ENCODE measurements around the gene CPLX1.

CPLX1 gene

GRCh38 chr4:854356-854755, 28.4 kb upstream of the CPLX1 start:
- no peak for DNase-seq

DNA sequence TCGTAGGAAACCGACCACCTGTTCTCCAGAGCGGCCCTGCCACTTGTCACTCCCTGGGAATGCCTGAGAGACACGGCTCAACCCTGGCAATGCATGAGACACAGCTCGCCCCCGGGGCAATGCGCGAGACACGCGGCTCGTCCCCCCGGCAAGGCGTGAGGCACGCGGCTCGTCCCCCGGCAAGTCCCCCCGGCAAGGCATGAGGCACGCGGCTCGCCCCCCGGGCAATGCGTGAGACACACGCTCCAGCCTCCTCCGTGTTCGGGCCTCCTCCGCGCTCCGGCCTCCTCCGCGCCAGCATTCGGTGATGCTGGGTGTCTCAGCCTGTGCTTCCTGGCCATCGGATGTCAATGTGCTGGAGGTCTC, 27.5 kb upstream of the CPLX1 start:
- DNase-seq: no peak

DNA sequence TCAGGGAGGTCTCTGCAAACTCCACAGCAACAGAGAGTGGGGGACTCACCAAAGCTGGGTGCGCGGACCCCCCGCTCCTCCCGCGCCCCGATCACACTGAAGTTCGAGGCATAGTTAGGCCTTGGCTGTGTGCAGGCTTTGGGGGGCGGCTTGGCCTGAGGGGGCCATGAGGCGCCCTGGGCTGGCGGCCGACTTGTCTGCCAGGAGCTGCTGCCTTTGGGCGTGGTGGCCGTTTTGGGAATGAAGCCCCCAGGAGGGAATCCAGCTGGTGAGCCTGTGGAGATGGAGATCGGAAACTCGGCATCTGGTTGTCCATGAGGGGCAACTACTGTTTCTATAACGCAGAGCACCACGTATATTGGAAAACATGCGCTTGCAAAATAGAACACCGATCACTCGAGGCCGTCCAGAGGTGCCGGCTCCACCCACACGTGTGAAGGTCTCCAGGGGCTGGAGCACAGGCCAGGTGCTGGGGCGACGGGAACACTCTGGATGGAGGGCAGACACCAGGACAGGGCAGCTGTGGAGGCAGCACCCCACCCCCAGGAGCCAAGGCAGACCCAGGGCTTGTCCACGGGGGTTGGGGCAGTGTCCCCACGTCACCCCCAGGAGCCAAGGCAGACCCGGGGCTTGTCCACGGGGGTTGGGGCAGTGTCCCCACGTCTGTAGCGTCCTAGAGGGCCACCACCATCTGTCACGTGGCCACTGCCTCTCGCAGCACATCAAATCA, 25.9 kb upstream of the CPLX1 start:
- no peak for DNase-seq

DNA sequence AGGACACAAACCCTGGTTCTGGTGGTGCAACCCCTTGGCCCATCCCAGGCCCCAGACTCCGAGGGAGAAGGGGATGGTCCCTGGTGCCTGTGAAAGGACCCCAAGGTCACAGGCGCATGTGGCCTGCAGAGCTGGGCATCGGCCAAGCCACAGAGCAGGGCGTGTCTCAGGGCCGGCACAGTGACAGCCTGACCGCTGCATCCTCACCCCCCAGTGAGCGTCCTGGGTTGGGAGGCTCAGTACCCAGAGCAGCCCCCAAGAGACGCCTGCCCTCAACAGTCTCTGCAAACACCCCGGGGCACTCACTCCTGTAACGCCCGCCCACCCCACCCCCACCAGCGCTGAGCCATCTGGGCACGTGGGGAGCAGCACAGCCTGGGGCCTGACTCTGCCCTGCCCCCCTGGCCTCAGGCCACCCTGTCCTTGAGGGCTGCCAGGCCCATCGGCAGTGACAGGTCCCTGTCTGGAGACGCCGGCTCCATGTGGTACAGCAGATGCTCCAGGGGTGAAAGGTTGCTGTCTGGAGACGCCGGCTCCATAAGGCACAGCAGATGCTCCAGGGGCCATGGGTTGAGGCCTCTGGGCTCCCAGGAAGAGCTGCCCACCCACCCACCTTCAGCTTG, 24.5 kb upstream of the CPLX1 start:
- DNase-seq: no peak

DNA sequence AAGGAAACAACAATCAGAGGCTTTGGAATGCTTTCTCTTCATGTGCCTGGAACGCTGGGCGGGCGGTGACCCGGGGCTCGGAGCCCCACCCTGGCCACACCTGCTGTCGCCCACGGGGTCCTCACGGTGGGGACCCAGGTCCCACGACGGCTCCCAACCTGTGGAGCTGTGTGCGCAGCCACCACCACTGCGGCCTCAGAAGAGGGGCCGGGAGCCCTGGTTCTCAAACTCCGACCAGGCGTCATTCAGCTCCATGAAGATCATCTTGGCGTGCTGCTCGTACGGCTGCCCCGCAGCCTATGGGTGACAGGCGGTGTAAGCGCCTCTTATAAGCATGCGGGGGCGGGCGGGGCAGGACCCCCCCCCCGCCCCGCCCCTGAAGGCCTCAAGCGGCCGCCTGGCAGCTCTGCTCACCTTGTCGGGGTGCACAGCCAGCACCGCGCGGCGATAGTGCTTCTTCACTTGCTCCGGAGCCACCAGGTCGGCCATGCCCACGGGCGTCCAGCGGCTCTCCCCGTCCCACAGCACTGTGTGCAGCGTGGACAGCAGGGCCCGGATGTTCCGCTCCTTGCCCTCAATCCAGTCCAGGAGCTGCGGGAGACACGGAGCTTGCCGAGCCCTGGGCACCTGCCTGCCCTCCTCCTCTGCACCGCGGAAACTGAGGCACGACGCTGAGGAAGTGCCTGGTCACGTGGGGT, 23.7 kb upstream of the CPLX1 start:
- no peak for DNase-seq

DNA sequence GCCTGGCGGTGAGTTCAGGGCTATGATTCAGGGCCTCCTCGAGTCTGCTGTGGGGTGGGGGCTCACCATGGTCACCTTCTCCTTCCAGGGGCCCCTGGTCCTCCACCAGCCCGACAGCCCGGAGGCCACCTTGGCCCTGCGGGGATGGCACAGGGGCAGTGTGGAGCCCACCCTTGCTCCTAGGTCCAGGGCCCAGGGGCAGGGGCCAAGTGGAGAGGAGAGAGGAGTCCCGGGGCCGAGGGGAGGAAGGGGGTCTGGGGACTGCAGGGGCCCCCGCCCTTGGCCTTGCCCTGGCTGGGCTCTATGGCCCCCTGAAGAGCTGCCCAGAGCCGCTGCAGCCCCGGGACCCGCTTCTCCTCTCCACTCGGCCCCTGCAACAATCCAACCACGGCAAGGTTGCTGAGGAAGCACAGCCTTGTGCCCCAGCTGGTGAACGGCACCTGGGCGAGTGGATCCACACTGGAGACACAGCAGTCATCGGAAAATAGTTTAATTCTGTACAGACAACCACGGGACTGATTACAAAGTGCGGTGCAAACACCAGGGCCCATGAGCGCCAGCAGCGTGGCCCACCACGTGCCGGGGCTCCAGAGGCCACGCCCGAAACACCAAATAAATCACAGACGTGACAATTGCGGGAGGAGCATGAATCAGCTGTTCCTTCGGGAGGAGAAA, 23.0 kb upstream of the CPLX1 start:
- DNase-seq: no peak

GRCh38 chr4:848307-848691, 22.4 kb upstream of the CPLX1 start:
- no peak for DNase-seq

GRCh38 chr4:845836-846251, 19.9 kb upstream of the CPLX1 start:
- DNase-seq: no peak

- no peak for DNase-seq
Observed at GRCh38 chr4:845233-845835, 19.4 kb upstream of the CPLX1 start.

DNA sequence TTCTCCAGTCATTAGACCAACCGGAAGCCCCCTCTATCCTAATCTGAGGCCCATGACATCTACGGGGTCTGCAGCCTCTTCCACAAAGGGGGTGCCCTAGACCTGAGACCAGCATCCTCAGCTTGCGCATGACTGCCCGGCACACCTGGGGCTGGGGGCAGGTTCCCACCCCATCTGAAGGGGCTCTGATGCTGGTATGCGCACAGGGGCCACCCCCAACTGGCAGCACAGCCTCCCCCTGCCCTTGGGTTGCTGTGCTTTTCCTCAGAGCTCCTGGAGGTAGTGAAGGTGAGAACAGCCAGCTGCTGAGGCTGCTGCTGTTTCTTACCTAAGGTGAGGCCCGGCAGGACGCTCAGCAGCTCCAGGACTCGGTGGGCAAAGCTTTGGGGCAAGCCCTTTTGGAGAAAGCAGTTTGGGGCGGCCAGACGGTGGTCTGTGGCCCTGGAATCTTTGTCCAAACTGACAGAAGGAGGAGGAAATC, 18.9 kb upstream of the CPLX1 start:
- DNase-seq: no peak

- DNase-seq: no peak
Observed at GRCh38 chr4:839675-840443, 13.9 kb upstream of the CPLX1 start.

- DNase-seq: no peak
Observed at GRCh38 chr4:837772-838171, 11.8 kb upstream of the CPLX1 start.

DNA sequence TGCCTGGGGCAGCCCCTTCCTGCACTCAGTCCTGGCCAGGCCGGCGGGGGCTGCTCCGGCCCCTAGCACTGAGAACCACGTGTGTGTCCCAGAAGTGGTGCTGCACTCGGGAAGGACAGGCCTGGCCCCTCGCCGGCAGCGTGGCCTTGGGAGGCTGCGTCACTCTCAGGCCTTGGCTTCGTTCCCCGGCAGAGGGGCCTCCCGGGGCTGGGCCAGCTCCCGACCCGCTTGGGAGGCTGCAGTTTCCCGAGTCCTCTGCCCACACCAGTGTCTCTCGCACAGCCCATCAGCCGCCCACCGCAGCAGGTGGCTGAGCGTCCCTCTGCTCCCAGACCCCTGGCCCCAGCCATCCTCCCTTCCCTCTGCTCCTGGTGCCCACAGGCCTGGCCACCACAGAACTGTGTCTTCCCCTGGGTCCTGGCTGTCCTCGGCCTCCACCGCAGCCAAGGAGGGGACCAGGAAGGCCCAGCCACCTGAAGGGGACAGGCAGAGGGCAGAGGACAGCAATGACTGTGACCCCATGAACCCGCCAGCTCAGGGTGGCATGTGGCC, 10.9 kb upstream of the CPLX1 start:
- DNase-seq: no peak

DNA sequence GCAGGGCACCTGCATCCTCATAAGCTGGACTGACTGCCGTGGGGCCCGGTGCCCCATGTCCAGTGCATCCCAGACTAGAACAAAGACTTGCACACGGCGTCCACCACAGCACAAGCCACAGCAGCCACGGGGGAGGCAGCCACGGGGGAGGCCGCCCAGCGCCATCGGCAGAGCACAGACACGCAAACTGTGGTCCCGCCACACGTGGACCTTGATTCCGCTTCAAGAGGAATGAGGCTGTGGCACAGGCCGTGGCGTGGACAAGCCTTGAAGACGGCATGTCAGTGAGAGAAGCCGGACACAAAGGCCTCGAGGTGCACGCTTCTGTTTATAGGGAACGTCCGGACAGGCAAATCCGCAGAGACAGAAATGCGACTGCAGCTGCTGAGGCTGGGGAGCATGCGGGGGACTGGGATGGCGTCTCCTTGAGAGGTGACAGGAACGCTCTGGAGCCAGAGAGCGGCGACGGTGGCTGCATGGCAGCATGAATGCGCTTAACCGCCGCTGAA, 10.1 kb upstream of the CPLX1 start:
- no peak for DNase-seq

DNA sequence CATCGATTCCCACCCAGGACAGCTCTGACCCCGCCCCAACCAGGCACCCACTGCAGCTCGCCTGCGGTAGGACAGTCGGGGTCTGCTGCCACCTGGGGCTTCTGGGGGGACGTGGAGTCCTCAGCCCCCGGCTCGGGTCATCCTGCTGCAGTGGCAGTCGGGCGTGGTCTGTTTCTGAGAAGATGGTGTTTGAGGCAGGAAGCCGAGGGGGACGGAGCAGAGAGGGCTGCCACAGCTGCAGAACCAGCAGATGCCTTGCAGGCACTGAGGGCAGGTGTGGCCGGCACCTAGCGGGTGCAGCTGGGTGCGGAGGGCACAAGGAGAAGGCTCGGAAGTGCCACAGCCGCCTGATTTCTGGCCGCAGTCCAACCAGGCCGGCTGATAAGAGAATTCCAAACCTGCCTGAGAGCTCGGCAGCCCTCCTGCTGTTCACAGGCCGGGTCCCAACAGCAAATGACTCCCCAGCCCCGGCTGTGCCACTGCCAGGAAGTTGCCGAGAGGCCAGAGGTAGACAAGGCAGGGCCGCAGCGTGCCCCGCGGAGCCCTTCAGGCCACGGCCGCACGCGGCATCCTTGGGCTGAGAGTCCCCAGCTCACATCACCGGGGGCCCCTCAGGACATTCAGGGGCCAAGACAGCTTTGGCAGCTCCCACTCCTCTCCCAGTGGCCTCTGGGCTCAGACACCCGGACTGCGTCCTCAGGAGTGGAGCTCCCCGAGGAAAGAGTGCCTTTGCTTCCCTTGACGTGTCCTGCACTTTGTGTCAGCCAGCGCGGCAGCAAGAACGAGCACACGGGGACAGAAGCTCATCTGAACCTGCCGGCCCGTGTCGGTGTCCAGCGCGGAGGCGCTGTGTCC, 9.4 kb upstream of the CPLX1 start:
- DNase-seq: no peak

DNA sequence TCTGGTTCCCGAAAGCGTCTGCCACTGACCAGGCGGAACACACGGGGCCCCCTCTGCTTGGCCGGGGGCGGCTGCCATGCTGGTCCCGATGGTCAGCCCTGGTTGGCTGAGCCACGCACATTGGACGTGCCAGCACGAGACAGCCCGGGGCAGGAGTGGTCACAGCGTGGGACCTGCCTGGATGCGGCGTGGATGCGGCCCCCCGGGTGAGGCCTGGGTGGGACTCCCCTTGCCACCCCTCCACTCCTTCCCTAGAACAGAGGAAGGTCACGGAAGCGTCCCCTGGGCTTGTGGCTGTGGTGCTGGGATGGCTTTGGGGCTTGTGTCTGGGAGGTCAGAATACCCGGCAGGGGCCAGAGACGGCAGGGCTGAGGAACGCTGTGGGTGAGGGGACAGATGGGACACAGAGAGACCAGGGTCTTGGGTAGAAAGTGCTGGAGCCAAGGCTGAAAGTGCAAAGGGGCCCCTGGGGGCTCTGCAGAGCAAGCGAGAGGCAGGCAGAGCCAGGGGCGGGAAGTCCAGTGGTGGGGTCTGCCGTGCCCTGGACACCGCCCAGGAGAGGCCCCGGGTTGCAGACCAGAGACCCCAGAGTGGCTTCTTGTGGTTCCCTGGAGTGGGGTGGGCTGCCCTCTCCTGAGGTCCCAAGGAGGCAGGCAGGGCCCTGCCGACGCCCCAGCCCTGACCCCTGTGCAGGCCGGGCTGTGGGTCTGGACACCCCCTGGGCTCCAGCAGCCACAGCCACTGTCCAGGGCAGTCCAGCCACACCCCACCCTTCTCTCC, 8.6 kb upstream of the CPLX1 start:
- no peak for DNase-seq

DNA sequence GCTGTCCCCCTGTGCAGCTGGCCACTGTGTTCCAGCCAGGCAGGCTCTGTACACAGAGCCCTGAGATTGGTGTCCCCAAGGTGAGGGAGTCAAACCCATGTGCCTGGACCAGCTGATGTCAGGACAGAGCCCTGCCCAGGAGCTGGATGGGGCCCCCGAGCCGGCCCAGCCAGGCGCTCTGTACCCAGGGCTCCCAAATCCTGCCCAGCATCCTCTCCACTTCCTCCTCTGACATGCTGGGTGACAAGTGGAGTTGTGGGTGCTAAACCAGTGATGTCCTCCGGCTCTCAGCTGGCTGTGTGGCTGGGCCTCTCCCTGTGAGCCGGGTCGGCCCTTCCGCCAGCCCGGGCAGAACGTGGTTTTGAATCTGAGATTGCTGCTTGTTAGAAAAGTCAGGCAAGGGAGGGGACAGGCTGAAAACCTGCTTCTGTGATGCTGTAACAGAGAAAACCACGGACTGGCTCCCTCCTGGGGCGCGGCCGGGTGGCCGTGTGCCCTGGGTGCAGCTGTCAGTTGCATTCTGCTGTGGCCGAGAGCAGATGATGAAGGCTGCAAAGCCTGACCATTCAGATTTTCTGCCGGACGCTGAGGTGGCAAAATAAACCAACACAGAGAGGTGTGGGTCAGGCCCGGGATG, 7.9 kb upstream of the CPLX1 start:
- DNase-seq: no peak

- DNase-seq: no peak
Observed at GRCh38 chr4:833156-833555, 7.2 kb upstream of the CPLX1 start.

DNA sequence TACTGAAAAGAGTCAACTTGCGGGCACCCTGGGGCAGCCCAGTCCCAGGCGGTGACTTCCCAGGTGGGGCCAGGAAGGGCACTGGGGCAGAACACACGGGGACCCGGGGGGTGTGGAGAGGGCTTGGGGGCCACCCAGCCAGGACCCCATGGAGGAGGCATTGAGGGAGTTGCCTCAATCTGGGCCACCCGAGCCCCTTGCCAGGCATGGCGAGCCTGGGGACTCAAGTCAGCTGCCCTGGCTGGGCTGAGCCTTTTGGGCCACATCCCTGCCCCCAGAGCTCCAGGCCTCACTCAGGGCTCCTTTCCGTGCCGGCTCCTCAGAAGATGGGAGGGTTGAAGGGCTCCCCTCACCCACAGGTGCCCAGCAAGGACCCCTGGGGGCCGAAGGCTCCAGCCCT, 6.6 kb upstream of the CPLX1 start:
- no peak for DNase-seq

- DNase-seq: no peak
Observed at GRCh38 chr4:832108-832507, 6.2 kb upstream of the CPLX1 start.
